ENCODE measurements around the gene THAP7. TPM values are rescaled to one million over a fixed set of nuclear protein-coding genes. Genes with fewer than 3 reads are reported as not detected.

The THAP7 gene
- total RNA-seq, 2 donors from 2014 or later = 20.4 to 30.7 TPM

- no peaks in the 10 kb centered on the region for H3K9me3 Mint-ChIP-seq
- ATAC-seq (no peak), DNase-seq (ENCODE audit: low spot score) (no peak)
- peaks cover 6 to 8% of the 10 kb centered on the region in 2 donors for H3K27me3 Mint-ChIP-seq
- H3K4me1 Mint-ChIP-seq (ENCODE audit: low read depth in 2 of 2) = peaks cover 5% of the 10 kb centered on the region in 2 donors
- H3K36me3 Mint-ChIP-seq = no peaks in the 10 kb centered on the region
- H3K4me3 Mint-ChIP-seq = no peak overlapping the region
- no peak overlapping the region for H3K27ac Mint-ChIP-seq
These were observed 33.5 kb downstream of the THAP7 start for GRCh38 chr22:20968281-20968977.

- no peaks in the 10 kb centered on the region for H3K36me3 Mint-ChIP-seq
- no peak overlapping the region for H3K4me3 Mint-ChIP-seq
- ATAC-seq (no peak), DNase-seq (ENCODE audit: low spot score) (no peak)
- peaks cover 7 to 8% of the 10 kb centered on the region in 2 donors for H3K27me3 Mint-ChIP-seq
- peaks cover 5% of the 10 kb centered on the region in 2 donors for H3K4me1 Mint-ChIP-seq (ENCODE audit: low read depth in 2 of 2)
- no peak overlapping the region for H3K27ac Mint-ChIP-seq
- no peaks in the 10 kb centered on the region for H3K9me3 Mint-ChIP-seq
These were observed 34.2 kb downstream of the THAP7 start for GRCh38 chr22:20967697-20968211.

- Mint-ChIP-seq H3K4me1 (ENCODE audit: low read depth in 2 of 2) (peaks cover 5 to 6% of the 10 kb centered on the region in 2 donors), H3K27ac (no peak within 1 kb of the TSS), H3K27me3 (peaks cover 7 to 8% of the 10 kb centered on the region in 2 donors), H3K9me3 (no peaks in the 10 kb centered on the region), H3K36me3 (no peaks in the 10 kb centered on the region), H3K4me3 (no peak within 1 kb of the TSS)
- ATAC-seq (peak in 1 of 2 donors; percentile 16), DNase-seq (ENCODE audit: low spot score) (no peak)
These were observed 34.8 kb downstream of the THAP7 start, which contains the start of gene AIFM3 for GRCh38 chr22:20966883-20967696. TSS of gene AIFM3 (plus strand) at chr22:20967255. CDS start at chr22:20967945, 690 bp downstream.

GRCh38 chr22:20965888-20966855 lies 35.7 kb downstream of the THAP7 start:
- Mint-ChIP-seq H3K27ac (no peak overlapping the region), H3K27me3 (peaks cover 7 to 8% of the 10 kb centered on the region in 2 donors), H3K4me1 (ENCODE audit: low read depth in 2 of 2) (peaks cover 5 to 10% of the 10 kb centered on the region in 2 donors), H3K9me3 (no peaks in the 10 kb centered on the region), H3K4me3 (no peak overlapping the region), H3K36me3 (no peaks in the 10 kb centered on the region)
- ATAC-seq = no peak
- no peak for DNase-seq (ENCODE audit: low spot score)

GRCh38 chr22:20965104-20965887 lies 36.6 kb downstream of the THAP7 start:
- Mint-ChIP-seq H3K36me3 (no peaks in the 10 kb centered on the region), H3K27ac (no peak overlapping the region), H3K9me3 (no peaks in the 10 kb centered on the region), H3K4me1 (ENCODE audit: low read depth in 2 of 2) (peaks cover 5 to 15% of the 10 kb centered on the region in 2 donors), H3K27me3 (peaks cover 7 to 8% of the 10 kb centered on the region in 2 donors), H3K4me3 (no peak overlapping the region)
- DNase-seq (ENCODE audit: low spot score) (no peak), ATAC-seq (no peak)

- no peak for ATAC-seq
These were observed 37.2 kb downstream of the THAP7 start for GRCh38 chr22:20964799-20965103.

GRCh38 chr22:20964090-20964798 lies 37.7 kb downstream of the THAP7 start:
- H3K4me1 Mint-ChIP-seq (ENCODE audit: low read depth in 2 of 2) = peaks cover 5 to 16% of the 10 kb centered on the region in 2 donors
- H3K4me3 Mint-ChIP-seq = peak overlapping the region; percentile 62
- ATAC-seq (no peak), DNase-seq (ENCODE audit: low spot score) (no peak)
- H3K9me3 Mint-ChIP-seq = no peaks in the 10 kb centered on the region
- H3K27ac Mint-ChIP-seq = no peak overlapping the region
- peaks cover 7 to 8% of the 10 kb centered on the region in 2 donors for H3K27me3 Mint-ChIP-seq
- H3K36me3 Mint-ChIP-seq = no peaks in the 10 kb centered on the region

More at GRCh38 chr22:20964799-20965103, 37.2 kb downstream of the THAP7 start:
- no peaks in the 10 kb centered on the region for H3K9me3 Mint-ChIP-seq
- H3K4me3 Mint-ChIP-seq = peak overlapping the region; percentile 62
- H3K27ac Mint-ChIP-seq = no peak overlapping the region
- no peaks in the 10 kb centered on the region for H3K36me3 Mint-ChIP-seq
- peaks cover 7 to 8% of the 10 kb centered on the region in 2 donors for H3K27me3 Mint-ChIP-seq
- no peak for DNase-seq (ENCODE audit: low spot score)
- peaks cover 5 to 16% of the 10 kb centered on the region in 2 donors for H3K4me1 Mint-ChIP-seq (ENCODE audit: low read depth in 2 of 2)

- DNase-seq (ENCODE audit: low spot score) (no peak), ATAC-seq (no peak)
- H3K4me3 Mint-ChIP-seq = no peak overlapping the region
- peaks cover 7 to 8% of the 10 kb centered on the region in 2 donors for H3K27me3 Mint-ChIP-seq
- no peaks in the 10 kb centered on the region for H3K36me3 Mint-ChIP-seq
- H3K27ac Mint-ChIP-seq = no peak overlapping the region
- no peaks in the 10 kb centered on the region for H3K9me3 Mint-ChIP-seq
- peaks cover 5 to 16% of the 10 kb centered on the region in 2 donors for H3K4me1 Mint-ChIP-seq (ENCODE audit: low read depth in 2 of 2)
These were observed 38.5 kb downstream of the THAP7 start for GRCh38 chr22:20963201-20964052.

- peaks cover 7 to 8% of the 10 kb centered on the region in 2 donors for H3K27me3 Mint-ChIP-seq
- H3K36me3 Mint-ChIP-seq = no peaks in the 10 kb centered on the region
- no peak overlapping the region for H3K27ac Mint-ChIP-seq
- no peaks in the 10 kb centered on the region for H3K9me3 Mint-ChIP-seq
- H3K4me1 Mint-ChIP-seq (ENCODE audit: low read depth in 2 of 2) = peaks cover 11 to 21% of the 10 kb centered on the region in 2 donors
- ATAC-seq (no peak), DNase-seq (ENCODE audit: low spot score) (no peak)
- no peak overlapping the region for H3K4me3 Mint-ChIP-seq
These were observed 39.4 kb downstream of the THAP7 start for GRCh38 chr22:20962491-20962945.

GRCh38 chr22:20960609-20961008 lies 41.3 kb downstream of the THAP7 start:
- no peak overlapping the region for H3K4me3 Mint-ChIP-seq

GRCh38 chr22:20959578-20960461 lies 42.1 kb downstream of the THAP7 start:
- Mint-ChIP-seq H3K36me3 (no peaks in the 10 kb centered on the region), H3K27ac (no peak overlapping the region), H3K4me1 (ENCODE audit: low read depth in 2 of 2) (peaks cover 11 to 23% of the 10 kb centered on the region in 2 donors), H3K27me3 (peaks cover 7 to 8% of the 10 kb centered on the region in 2 donors), H3K9me3 (no peaks in the 10 kb centered on the region), H3K4me3 (no peak overlapping the region)
- no peak for DNase-seq (ENCODE audit: low spot score)
- no peak for ATAC-seq

More at GRCh38 chr22:20960609-20961008, 41.3 kb downstream of the THAP7 start:
- Mint-ChIP-seq H3K36me3 (no peaks in the 10 kb centered on the region), H3K4me1 (ENCODE audit: low read depth in 2 of 2) (peaks cover 11 to 23% of the 10 kb centered on the region in 2 donors), H3K27ac (no peak overlapping the region), H3K9me3 (no peaks in the 10 kb centered on the region), H3K27me3 (peaks cover 7 to 8% of the 10 kb centered on the region in 2 donors)
- DNase-seq (ENCODE audit: low spot score) (no peak), ATAC-seq (no peak)
